H1 (cell line): ENCODE data around the gene NDUFV1. TPM values are rescaled to one million over a fixed set of nuclear protein-coding genes. Genes with fewer than 3 reads are reported as not detected.
"Not testable (repeated sequence)": the region's sequence is repeated elsewhere in the genome, so short reads cannot be mapped to it uniquely, and the experiment has no call there.

Source experiments
- CTCF ChIA-PET: fragments of 300-600 bp; sonication (Branson Sonifier 250); formaldehyde crosslinking; loops from one replicate; lab custom pipeline; 2021; ENCODE audit not compliant: partially characterized antibody; lab: Charles Lee
- POLR2A ChIA-PET: fragments of 300-600 bp; sonication (Branson Sonifier 250); formaldehyde crosslinking; loops from one replicate; lab custom pipeline; 2021; ENCODE audit warnings: inconsistent platforms; ENCODE audit not compliant: partially characterized antibody; lab: Charles Lee
- DNase-seq, 2 experiments: peaks; one replicate each; pipeline versions ENCODE4 v3.0.0 to v3.0.0-alpha.2; 2010 to 2022; ENCODE audit warnings: low spot score in 2 of 2, low read depth in 1 of 2, mixed read lengths in 1 of 2
- FAIRE-seq: peaks from 2 replicates; lab custom pipeline; 2011; peaks lifted over from hg19 to GRCh38; lab: Jason Lieb, UNC
- H2AFZ ChIP-seq: 2 replicates; pipeline ENCODE4 v1.8.1; 2012; ENCODE audit warnings: low read length, inconsistent platforms
- H2AK5ac ChIP-seq: 2 replicates; pipeline ENCODE4 v1.6.1; 2013; ENCODE audit warnings: low read depth, low read length
- H2BK120ac ChIP-seq: replicated peaks from 2 replicates; pipeline ENCODE3; 2013; ENCODE audit warnings: low read depth, low read length, inconsistent platforms
- H2BK12ac ChIP-seq: 2 replicates; pipeline ENCODE4 v1.6.1; 2013; ENCODE audit warnings: low read depth, low read length
- H2BK15ac ChIP-seq: 2 replicates; pipeline ENCODE4 v1.6.1; 2013; ENCODE audit warnings: low read length
- H2BK20ac ChIP-seq: 2 replicates; pipeline ENCODE4 v1.6.1; 2013; ENCODE audit warnings: low read length
- H2BK5ac ChIP-seq: 2 replicates; pipeline ENCODE4 v1.6.1; 2013; ENCODE audit warnings: low read depth, low read length
- H3K14ac ChIP-seq: 2 replicates; pipeline ENCODE4 v1.6.1; 2013; ENCODE audit warnings: inconsistent platforms; ENCODE audit not compliant: insufficient read length
- H3K18ac ChIP-seq: 2 replicates; pipeline ENCODE4 v1.6.1; 2013; ENCODE audit warnings: low read length; ENCODE audit errors: extremely low read depth
- H3K23ac ChIP-seq: 2 replicates; pipeline ENCODE4 v1.6.1; 2013; ENCODE audit warnings: inconsistent platforms; ENCODE audit not compliant: insufficient read length
- H3K23me2 ChIP-seq: 2 replicates; pipeline ENCODE4 v1.6.1; 2013; ENCODE audit warnings: low read depth, low read length
- H3K27ac ChIP-seq: 2 replicates; pipeline ENCODE4 v1.6.1; 2011; ENCODE audit warnings: low read depth, low read length, inconsistent platforms
- H3K27me3 ChIP-seq, 4 experiments: replicated peaks in 1 of 4; 1 replicate in 1 of 4; 2 replicates in 3 of 4; pipeline versions ENCODE4 v1.6.1 to v1.8.1; 2011 to 2013; ENCODE audit warnings: low read length in 3 of 4, mild to moderate bottlenecking in 3 of 4, inconsistent platforms in 2 of 4, mixed read lengths in 2 of 4, moderate library complexity in 1 of 4; ENCODE audit not compliant: control insufficient read depth in 3 of 4, insufficient read depth in 3 of 4; ENCODE audit errors: extremely low read depth in 1 of 4
- H3K36me3 ChIP-seq, 4 experiments: 2 replicates each; pipeline versions ENCODE4 v1.6.1 to v1.8.1; 2011 to 2013; ENCODE audit warnings: mild to moderate bottlenecking in 4 of 4, low read length in 3 of 4, moderate library complexity in 2 of 4, control low read depth in 1 of 4, inconsistent platforms in 1 of 4; ENCODE audit not compliant: insufficient read depth in 4 of 4, control insufficient read depth in 2 of 4
- H3K4ac ChIP-seq: replicated peaks from 2 replicates; pipeline ENCODE3; 2013; ENCODE audit warnings: low read length, low read depth, mixed read lengths, inconsistent platforms; ENCODE audit not compliant: insufficient read length
- H3K4me1 ChIP-seq, 4 experiments: replicated peaks in 1 of 4; 1 replicate in 1 of 4; 2 replicates in 3 of 4; pipeline versions ENCODE4 v1.6.1 to v1.8.1; 2011 to 2013; ENCODE audit warnings: low read length in 3 of 4, inconsistent platforms in 2 of 4, mixed read lengths in 1 of 4; ENCODE audit not compliant: insufficient read depth in 4 of 4, control insufficient read depth in 3 of 4
- H3K4me2 ChIP-seq, 2 experiments: 2 replicates each; pipeline versions ENCODE4 v1.6.1 to v1.8.1; 2011 to 2013; ENCODE audit warnings: low read depth in 2 of 2, low read length in 2 of 2, control low read depth in 1 of 2, inconsistent platforms in 1 of 2, mild to moderate bottlenecking in 1 of 2; ENCODE audit not compliant: insufficient read depth in 1 of 2
- H3K4me3 ChIP-seq, 4 experiments: fragments of 200-600, 300-600 bp in 1 of 4; sonication (generic), shearing (Covaris generic), sonication (Bioruptor Twin) in 1 of 4; 2 replicates each; pipeline versions ENCODE4 v1.5.1 to v1.8.1; 2011 to 2016; ENCODE audit warnings: low read length in 4 of 4, low read depth in 3 of 4, control low read depth in 2 of 4, inconsistent platforms in 2 of 4, mild to moderate bottlenecking in 2 of 4, mixed read lengths in 1 of 4, moderate library complexity in 1 of 4; ENCODE audit not compliant: insufficient read depth in 2 of 4; ENCODE audit errors: extremely low read depth in 1 of 4
- H3K56ac ChIP-seq: replicated peaks from 2 replicates; pipeline ENCODE3; 2013; ENCODE audit warnings: low read depth, mild to moderate bottlenecking, mixed read lengths, low read length, inconsistent platforms; ENCODE audit not compliant: insufficient read length
- H3K79me1 ChIP-seq: 2 replicates; pipeline ENCODE4 v1.6.1; 2013; ENCODE audit warnings: low read depth, low read length, control low read depth
- H3K79me2 ChIP-seq, 2 experiments: 2 replicates each; pipeline versions ENCODE4 v1.6.1 to v1.8.1; 2012 to 2013; ENCODE audit warnings: low read length in 2 of 2, mild to moderate bottlenecking in 2 of 2, inconsistent platforms in 1 of 2; ENCODE audit not compliant: insufficient read depth in 2 of 2, control insufficient read depth in 1 of 2
- H3K9ac ChIP-seq, 4 experiments: replicated peaks in 1 of 4; 1 replicate in 1 of 4; 2 replicates in 3 of 4; pipeline versions ENCODE4 v1.6.1 to v1.8.1; 2011 to 2013; ENCODE audit warnings: low read depth in 3 of 4, low read length in 3 of 4, control low read depth in 2 of 4, mild to moderate bottlenecking in 2 of 4, moderate library complexity in 2 of 4, inconsistent platforms in 1 of 4; ENCODE audit errors: extremely low read depth in 1 of 4
- H3K9me3 ChIP-seq, 2 experiments: 2 replicates each; pipeline versions ENCODE4 v1.6.1 to v1.8.1; 2012 to 2013; ENCODE audit warnings: mild to moderate bottlenecking in 2 of 2, moderate library complexity in 2 of 2, control low read depth in 1 of 2, inconsistent platforms in 1 of 2, low read depth in 1 of 2, low read length in 1 of 2, mixed read lengths in 1 of 2; ENCODE audit not compliant: insufficient read depth in 2 of 2
- H4K20me1 ChIP-seq, 2 experiments: replicated peaks in 1 of 2; 2 replicates each; pipeline versions ENCODE3 to v1.8.1; 2011 to 2013; ENCODE audit warnings: inconsistent platforms in 2 of 2, low read length in 2 of 2, mild to moderate bottlenecking in 1 of 2; ENCODE audit not compliant: insufficient read depth in 2 of 2, control insufficient read depth in 1 of 2
- H4K5ac ChIP-seq: 2 replicates; pipeline ENCODE4 v1.6.1; 2013; ENCODE audit warnings: low read length, low read depth, mixed read lengths, inconsistent platforms; ENCODE audit not compliant: insufficient read length
- H4K8ac ChIP-seq: 2 replicates; pipeline ENCODE4 v1.8.0; 2013; ENCODE audit warnings: mild to moderate bottlenecking, moderate library complexity, low read length, inconsistent platforms; ENCODE audit not compliant: insufficient read depth; ENCODE audit errors: extremely low read depth
- H4K91ac ChIP-seq: replicated peaks from 2 replicates; pipeline ENCODE3; 2013; ENCODE audit warnings: low read length, mixed read lengths, inconsistent platforms; ENCODE audit not compliant: insufficient read length
- WGBS, 2 experiments: shearing (Covaris generic) in 1 of 2; methylation state at CpG; one replicate each; pipeline versions ENCODE4 v1.1.6 to v1.1.7; 2013 to 2015; ENCODE audit warnings: low lambda C conversion rate in 2 of 2, mixed read lengths in 2 of 2, inconsistent platforms in 1 of 2, low coverage in 1 of 2, missing lambda C conversion rate in 1 of 2; ENCODE audit not compliant: insufficient replicate concordance in 2 of 2, insufficient coverage in 1 of 2, insufficient read length in 1 of 2; ENCODE audit errors: extremely low coverage in 1 of 2, missing lambda C conversion rate in 1 of 2; 5-methylcytosine and 5-hydroxymethylcytosine counted together
- polyA plus RNA-seq, 7 experiments: library from polyadenylated mRNA; depleted of rRNA in 3 of 7; stranded (reverse) in 5 of 7; unstranded in 2 of 7; fragments of >200 nt in 5 of 7; fragments of 200-250 nt in 2 of 7; gene quantifications; 1 replicate in 5 of 7; 2 replicates in 1 of 7; 4 replicates in 1 of 7; pipeline versions ENCODE4 v1.2.1 to v1.2.3, GENCODE V29; 2011 to 2013; ENCODE audit warnings: missing spikeins in 2 of 7, mixed read lengths in 2 of 7
- total RNA-seq: library from RNA; stranded (reverse); fragmentation: NEBNext Ultra II Directional; extraction: Animal tissue kit (Norgen Biotek cat#: 25700); gene quantifications from 2 replicates; pipeline ENCODE4 v1.2.1, GENCODE V29; 2021

NDUFV1 gene
- total and polyA plus RNA-seq, 2 of the 8 experiments (the other 6 are each of a cell fraction or from before 2014, with no cell fraction given) = 125 to 131 TPM

DNA sequence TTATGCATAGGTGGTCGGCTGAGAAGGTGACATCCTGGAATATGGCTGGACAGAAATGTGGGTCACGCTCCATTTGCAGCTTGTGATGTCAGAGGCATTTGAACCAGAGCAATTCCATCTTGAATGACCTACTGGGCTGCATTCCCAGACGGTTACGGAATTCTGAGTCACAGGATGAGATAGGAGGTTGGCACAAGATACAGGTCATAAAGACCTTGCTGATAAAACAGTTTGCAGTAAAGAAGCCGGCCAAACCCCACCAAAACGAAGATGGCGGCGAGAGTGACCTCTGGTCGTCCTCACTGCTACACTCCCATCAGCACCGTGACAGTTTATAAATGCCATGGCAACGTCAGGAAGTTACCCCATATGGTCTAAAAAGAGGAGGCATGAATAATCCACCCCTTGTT, 43.0 kb upstream of the NDUFV1 start:
- H2BK12ac ChIP-seq, H2BK15ac ChIP-seq, H3K23me2 ChIP-seq, POLR2A ChIA-PET, H3K9ac ChIP-seq, H4K5ac ChIP-seq, FAIRE-seq, H4K20me1 ChIP-seq, H2BK5ac ChIP-seq, H3K36me3 ChIP-seq, H3K27ac ChIP-seq, H3K56ac ChIP-seq, H3K27me3 ChIP-seq, DNase-seq, H3K79me2 ChIP-seq, H3K4me2 ChIP-seq, H3K18ac ChIP-seq, H3K14ac ChIP-seq, H3K9me3 ChIP-seq, H3K79me1 ChIP-seq, H3K23ac ChIP-seq, H3K4me3 ChIP-seq, H4K91ac ChIP-seq, H2BK120ac ChIP-seq, H2BK20ac ChIP-seq, H3K4ac ChIP-seq, H3K4me1 ChIP-seq, H4K8ac ChIP-seq, H2AK5ac ChIP-seq: not testable (repeated sequence)
- 84% methylated on average over 11 of the region's 11 CpGs; no CpG with 5 or more reads in 1 of the 2 experiments for WGBS, 2 experiments
- CTCF ChIA-PET = interaction anchor here (1.1 to 1.6 kb wide), 3 partner anchors 10 to 19 kb away, joined by 3 to 4 read pairs (median 4); no protein-coding TSS in a partner anchor
- peak overlapping the region; percentile 5; the same call in 1 of the 2 replicates for H2AFZ ChIP-seq
